ENCODE measurements around the gene RELT. TPM values are rescaled to one million over a fixed set of nuclear protein-coding genes. Genes with fewer than 3 reads are reported as not detected.

Gene RELT
- total RNA-seq, 1 donor from 2014 or later: 4.4 TPM

DNA sequence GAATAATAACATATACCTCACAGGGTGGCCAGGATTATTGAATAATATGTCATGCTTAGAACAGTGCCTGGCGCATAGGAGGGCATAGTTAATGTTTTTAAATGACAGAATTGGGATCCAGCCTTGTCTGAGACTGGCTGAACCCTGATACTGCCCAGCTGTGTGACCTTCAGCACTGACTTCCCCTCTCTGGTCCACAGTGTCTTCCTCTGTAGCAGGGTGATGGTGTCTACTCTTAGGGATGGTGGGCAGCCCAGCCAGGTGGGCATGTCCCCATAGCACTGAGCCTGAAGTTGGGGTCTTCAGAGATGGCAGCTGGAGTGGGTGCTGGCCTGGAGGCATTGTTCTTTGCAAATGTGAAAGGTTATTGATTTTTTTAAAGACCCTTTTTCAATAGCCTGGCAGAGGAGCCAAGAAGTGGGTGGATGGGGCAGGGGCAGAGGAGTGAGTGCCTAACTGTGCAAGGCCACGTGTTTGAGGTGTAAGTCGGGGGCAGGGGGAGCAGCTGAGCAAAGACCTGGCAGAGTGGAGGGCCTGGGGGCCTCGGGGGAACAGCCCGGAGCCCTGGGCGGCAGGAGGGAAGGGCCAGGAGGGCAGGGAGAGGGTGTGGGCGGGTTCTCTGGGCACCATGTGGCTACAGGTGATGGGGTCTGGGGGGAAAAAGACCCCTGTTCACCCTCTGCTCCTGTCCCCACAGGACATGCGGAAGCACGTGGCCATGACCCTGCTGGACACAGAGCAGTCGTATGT lies 29.8 kb upstream of the RELT start:
- no peak for DNase-seq (ENCODE audit: low read depth)

DNA sequence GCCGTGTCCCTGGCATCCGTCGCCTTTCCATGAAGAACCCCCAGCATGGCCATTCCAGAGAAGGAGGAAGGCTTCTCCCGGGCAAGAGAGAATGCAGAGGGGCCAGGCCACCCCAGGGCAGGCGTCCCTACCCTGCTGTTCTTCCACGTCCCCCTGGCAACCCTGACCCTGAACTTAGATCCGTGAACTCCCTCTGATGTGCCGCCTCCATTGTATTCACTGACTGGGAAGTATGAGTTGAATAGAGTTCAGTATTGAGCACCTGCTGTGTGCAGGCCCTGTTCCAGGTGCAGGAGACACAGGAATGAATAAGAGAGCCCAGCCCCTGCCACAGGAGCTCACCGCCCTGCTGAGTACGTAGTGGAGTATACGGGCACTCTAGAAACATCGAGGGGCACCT lies 29.1 kb upstream of the RELT start:
- no peak for DNase-seq (ENCODE audit: low read depth)

DNA sequence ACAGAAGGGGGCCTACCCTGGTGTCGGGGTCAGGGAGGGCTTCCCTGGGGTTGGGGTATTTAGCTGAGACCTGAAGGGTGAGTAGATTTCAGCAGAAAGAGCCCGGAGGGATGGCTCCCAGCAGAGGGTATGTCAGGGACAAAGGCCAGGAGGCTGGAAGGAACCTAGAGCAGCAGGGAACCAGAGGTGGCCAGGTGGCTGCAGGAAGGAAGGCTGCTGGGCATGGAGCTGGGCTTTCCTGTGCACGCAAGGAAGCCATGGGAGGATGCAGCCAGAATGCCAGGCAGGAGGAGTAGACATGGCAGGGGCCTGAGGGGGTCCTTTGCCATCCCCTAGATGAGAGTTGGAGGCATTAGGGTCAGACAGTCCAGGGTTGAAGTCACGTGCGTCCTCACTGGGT lies 27.4 kb upstream of the RELT start:
- no peak for DNase-seq (ENCODE audit: low read depth)

DNA sequence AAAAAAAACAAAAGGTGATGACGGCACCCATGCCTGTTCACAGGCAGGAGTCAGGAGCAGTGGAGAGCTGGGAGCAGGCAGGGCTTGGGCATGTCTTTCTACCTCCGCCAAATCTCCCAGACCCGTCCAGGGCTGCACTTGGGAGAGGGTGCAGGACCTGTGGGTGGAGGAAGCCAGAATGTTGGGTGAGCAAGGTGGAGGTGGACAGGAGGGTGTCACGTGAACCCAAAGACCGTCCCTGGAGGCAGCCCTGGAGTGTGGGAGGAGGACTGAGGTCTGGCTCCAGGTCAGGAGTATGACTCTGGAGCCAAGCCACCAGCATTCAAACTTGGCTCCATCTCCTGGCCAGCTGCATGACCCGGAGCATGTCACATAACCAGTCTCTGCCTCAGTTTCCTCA lies 26.6 kb upstream of the RELT start:
- DNase-seq (ENCODE audit: low read depth): no peak

DNA sequence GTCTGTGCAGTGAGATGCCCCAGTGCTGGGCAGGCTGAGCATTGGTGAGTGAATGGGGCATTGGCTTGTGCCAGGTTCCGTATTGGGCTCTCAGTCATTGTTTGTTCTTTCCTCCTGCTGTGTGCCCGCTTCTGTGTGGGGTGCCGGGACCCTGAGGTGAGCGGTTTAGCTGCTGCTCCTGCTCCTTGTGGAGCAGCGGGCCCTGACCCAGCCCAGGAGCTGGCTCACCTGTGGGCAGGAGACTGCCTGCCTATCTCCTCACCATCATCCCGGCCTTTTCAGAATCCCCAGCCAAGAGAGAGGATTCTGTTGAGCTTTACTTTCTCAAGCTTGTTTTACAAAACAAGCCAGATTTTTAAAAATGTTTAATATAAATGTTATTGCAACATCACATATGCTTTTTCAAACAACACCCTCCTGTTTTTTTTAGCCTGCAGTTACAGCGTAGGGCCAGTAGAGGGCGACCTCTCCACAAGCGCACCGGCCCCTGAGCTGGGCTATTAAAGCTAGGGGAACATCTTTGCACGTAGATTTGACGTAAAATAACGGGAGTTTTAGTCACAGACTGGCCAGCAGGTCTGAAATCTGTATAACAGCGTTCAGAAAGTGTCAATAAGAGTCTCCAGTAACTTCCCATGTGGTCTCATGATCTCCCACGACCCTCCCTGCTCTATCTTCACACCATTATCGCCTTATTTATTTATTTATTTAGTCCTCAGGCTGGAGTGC lies 25.1 kb upstream of the RELT start:
- peak; percentile 51 for DNase-seq (ENCODE audit: low read depth)

DNA sequence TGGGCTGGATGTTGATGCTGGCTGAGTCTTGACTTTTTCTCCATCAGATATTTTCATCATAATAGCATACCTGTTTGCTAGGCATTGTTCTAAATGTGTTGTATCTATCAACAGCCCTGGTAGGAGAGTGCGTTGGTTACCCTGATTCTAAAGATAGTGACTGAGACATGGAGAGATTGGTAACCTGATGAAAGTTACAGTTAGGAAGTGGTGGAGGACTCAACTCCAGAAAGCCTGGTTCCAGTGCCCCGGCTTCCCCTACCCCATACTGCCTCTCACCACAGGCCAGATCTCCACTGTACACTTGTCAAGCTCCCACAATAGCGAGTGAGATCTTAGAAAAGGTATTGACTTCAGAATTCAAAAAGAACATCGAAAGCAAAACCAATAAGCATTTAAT lies 22.8 kb upstream of the RELT start:
- DNase-seq (ENCODE audit: low read depth): no peak

DNA sequence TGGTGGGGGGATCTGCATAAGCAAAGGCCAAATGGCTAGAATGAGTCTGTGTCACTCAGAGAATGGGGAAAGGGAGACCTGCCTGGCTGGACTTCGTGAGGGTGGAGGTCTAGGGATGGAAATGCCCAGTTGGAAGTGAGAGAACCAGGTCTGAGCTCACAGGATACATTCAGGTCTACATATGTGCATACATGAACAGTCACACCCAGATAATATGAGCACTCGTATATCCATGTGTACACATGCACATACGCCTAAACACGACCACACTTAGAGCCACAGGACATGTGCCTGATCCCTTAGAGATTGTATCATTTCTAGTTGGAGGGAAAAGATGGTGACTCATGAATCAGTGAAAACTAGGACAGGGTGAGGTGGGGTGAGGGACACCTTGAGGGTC lies 21.1 kb upstream of the RELT start:
- DNase-seq (ENCODE audit: low read depth): no peak

DNA sequence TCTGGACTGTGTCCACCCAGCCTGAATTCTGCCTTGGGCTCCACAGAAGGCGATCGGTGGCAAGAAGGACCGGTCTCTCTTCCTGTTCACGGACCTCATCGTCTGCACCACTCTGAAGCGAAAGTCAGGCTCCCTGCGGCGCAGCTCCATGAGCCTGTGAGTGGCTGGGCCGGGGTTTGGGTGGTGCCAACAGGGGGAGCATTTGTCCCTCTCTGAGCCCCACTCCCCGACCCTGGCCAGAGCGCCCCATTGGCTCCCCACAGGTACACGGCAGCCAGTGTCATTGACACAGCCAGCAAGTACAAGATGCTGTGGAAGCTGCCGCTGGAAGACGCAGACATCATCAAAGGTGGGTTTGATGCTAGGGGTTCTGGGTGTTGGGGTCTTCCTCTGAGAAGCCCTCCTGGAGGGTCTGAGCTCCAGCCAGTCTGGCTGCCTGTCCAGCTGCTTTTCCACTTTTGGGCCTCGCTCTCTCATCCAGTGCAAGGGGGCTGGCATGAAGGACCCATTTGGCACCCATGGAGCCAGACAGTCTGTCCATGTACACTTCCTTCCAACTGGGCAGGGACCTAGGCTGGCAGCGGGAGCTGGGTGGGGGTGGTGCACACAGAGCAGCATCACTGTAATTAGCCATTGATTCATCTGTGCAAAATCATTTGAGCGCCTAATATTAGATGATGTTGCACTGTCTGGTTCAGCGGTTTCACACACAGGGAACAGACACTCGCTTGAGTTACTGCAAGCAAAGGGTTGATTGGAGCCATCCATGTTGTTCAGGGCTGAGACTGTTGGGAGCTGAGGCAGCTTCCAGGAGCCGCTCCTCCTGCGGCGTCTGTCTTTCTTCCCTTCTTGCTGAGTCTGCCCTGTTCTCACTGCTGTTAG lies 19.0 kb upstream of the RELT start:
- DNase-seq (ENCODE audit: low read depth): no peak

DNA sequence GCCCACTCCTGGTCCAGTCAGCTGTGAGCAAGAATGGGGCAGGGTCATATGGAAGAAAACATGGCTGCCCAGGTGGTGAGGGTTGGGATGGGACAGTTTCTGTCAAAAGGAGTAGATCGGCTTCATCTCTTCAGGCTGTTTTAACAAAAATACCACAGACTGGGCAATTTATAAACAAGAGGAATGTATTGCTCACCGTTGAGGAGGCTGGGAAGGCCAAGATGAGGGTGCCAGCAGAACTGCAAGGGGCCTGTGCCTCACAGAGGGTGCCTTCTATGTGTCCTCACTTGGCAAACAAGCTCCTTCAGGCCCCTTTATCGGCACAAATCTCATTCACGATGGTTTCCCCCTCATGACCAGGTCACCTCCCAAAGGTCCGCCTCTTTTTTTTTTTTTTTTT lies 18.1 kb upstream of the RELT start:
- no peak for DNase-seq (ENCODE audit: low read depth)

DNA sequence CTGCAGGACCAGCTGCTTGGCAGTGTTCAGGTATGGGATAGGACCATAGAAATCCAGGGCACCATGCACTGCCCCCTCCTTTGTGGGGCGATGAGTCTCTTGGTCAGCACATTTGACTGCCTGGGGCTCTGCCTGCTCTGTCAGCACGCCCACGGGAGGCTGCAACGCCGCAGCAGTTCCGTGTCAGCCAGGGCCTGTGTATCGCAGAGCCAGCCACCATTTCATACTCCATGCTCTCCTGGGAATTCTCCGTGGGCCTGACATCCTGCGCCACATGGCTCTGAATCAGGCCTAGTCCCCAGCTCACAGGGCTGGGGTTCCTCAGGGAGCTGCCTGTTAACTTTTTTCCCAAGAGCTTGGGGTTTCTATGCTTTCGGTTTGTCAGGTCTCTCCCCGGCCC lies 16.9 kb upstream of the RELT start:
- no peak for DNase-seq (ENCODE audit: low read depth)

DNA sequence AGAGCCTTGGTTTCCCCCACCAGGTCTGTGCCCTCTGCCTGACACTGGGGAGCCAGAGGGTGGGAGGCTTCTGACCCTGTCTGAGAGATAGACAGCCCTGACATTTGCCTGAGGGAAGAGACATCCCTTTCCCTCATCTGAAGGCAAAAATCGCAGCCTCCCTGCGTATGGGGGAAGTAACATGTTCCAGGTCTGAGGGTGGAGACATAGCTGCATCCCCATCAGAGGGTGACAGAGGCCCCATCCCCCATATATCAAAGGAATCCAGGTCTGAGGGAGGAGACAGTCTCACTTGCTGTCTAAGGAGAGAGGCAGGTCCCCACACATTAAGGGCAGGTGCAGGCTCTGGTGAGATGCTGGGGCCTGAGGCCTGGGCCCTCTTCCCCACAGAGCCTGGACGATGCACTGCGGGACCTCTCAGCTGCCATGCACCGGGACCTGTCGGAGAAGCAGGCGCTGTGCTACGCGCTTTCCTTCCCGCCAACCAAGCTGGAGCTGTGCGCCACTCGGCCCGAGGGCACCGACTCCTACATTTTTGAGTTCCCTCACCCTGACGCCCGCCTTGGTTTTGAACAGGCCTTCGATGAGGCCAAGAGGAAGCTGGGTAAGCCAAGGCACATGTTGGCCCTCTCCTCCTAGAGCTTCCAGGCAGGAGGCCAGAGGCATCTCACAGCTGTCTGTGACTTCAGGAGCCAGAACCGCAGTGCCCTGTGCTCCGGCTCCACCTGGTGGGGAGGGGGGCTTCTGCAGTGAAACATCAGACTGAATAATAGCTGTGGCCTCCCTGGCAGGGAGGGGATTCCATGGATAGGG lies 16.1 kb upstream of the RELT start:
- DNase-seq (ENCODE audit: low read depth): no peak

DNA sequence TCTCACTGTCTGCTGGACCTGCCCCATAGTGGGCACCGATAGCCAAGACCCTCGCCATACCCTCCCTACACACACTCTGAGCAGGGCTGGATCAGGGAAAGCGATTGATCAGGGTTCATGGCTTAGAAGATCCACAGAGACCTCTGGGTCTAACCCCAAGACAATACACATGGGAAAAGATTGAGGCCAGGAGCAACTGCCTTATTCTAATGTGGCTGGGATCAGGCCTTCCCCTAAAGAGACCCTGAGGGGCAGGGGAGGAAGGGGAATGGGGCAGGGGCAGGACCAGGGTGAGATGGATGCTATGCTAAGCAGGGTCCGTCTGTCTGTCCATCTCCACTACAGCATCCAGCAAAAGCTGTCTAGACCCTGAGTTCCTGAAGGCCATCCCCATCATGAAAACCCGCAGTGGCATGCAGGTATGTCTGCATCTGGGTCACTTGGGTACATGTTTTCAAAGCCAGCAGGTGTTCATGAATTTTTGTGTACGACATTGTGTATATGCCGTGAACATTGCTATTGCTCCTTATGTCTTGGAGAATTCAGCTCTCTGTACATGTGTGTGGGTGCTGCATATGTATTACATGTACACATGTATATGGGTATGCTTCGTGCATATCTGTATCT lies 15.3 kb upstream of the RELT start:
- no peak for DNase-seq (ENCODE audit: low read depth)

DNA sequence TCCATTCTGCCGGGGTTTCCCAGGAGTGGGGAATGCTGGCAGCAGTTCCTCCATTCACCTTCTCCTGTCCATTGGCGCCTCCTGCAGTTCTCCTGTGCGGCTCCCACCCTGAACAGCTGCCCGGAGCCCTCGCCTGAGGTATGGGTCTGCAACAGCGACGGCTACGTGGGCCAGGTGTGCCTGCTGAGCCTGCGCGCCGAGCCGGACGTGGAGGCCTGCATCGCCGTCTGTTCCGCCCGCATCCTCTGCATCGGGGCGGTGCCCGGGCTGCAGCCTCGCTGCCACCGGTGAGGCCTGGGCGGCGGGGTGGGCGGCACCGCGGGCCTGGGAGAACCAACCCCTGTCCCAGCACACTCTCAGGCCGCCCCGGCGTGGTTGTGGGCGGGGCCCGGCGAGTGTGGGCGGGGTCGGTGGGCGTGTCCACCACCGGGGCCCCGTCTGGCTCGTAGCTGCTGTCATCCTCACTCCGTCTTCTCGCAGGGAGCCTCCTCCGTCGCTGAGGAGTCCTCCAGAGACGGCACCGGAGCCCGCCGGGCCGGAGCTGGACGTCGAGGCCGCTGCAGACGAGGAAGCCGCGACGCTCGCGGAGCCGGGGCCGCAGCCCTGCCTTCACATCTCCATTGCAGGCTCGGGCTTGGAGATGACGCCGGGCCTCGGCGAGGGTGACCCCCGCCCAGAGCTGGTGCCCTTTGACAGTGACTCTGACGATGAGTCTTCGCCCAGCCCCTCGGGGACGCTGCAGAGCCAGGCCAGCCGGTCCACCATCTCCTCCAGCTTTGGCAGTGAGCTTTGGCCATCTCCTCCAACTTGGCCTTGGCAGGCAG lies 14.0 kb upstream of the RELT start:
- no peak for DNase-seq (ENCODE audit: low read depth)

DNA sequence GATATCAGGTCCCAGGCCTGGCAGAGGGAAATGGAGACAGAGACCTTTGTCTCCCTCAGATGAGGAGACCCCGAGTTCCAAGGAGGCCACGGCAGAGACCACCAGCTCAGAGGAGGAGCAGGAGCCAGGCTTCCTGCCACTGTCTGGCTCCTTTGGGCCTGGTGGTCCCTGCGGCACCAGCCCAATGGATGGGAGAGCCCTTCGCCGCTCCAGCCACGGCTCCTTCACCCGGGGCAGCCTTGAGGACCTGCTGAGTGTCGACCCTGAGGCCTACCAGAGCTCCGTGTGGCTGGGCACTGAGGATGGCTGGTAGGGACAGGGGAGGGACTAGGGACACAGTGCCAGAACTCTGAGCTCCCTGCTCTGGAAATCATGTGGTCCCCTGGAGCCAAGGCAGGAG lies 13.1 kb upstream of the RELT start:
- DNase-seq (ENCODE audit: low read depth): no peak

DNA sequence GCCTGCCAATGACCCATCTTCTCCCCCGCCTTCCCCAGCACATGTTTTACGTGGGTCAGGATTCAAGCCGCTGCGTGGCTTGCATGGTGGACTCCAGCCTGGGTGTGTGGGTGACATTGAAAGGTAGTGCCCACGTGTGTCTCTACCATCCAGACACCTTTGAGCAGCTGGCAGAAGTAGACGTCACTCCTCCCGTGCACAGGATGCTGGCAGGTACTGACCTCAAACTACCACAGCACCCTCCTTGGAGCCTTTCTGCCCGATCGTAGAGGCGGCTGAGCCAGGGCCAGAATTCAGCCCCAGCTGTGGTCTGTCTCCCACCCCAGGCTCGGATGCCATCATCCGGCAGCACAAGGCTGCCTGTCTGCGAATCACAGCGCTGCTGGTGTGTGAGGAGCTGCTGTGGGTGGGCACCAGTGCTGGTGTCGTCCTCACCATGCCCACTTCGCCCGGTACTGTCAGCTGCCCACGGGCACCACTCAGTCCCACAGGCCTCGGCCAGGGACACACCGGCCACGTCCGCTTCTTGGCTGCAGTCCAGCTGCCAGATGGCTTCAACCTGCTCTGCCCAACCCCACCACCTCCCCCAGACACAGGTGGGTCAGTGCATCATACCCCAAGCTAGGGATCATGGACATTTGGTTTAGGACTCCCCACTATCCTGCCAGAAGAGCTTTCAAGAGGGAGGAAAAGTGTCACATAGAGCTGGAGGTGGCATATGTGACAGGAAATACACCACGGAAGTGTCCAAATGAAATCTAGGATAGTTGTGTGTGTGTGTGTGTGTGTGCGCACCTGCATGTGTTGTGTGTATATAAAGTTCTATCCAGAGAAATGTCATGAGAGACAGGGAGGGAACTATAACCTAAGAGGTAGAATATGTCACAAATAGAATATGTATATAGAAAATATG lies 10.6 kb upstream of the RELT start:
- no peak for DNase-seq (ENCODE audit: low read depth)

DNA sequence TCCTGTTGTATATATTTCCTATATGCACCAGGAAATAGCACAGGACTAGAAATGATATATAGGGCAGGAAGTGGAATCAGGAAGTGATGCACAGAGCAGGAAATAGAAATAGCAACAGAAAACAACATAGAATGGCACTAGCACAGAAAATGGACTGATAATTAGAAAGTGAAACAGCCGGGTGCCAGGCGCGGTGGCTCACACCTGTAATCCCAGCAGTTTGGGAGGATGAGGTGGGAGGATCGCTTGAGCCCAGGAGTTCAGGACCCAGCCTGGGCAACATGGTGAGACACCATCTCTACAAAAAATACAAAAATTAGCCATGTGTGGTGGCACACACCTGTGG lies 10.0 kb upstream of the RELT start:
- no peak for DNase-seq (ENCODE audit: low read depth)

DNA sequence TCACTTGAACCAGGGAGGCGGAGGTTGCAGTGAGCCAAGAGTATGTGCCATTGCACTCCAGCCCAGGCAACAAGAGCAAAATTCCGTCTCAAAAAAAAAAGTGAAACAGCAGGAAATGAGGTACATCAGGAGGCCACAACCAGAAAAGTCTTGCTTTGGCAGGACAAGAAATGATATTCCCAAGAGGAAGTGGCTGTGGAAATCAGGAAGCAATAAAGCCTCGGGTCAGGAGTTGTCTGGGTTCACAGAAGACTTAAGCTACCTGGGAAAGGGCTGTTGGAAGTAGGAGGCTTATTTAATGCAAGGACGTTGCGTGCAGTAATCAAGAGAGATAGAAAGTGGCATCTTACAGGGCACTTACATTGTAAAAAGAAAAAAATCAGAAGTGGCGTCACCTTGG lies 9.2 kb upstream of the RELT start:
- no peak for DNase-seq (ENCODE audit: low read depth)

DNA sequence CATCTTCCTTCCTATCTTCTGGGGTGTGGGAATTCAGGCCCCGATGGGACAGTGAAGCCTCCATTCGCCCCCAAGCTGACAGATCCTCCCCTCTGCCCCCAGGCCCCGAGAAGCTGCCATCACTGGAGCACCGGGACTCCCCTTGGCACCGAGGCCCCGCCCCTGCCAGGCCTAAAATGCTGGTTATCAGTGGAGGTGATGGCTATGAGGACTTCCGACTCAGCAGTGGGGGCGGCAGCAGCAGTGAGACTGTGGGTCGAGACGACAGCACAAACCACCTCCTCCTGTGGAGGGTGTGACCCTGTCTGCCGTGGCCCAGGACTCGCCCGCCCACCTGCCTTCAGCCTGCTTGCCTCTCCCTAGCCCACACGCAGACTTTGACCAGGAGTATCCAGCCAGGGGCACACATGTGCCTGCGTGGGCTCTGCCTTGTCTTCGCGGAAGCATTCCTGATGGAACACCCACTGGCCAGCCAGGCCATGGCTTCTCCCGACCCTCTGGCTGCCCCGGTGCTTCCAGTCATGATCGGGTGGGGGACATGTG lies 8.6 kb upstream of the RELT start:
- DNase-seq (ENCODE audit: low read depth): no peak

DNA sequence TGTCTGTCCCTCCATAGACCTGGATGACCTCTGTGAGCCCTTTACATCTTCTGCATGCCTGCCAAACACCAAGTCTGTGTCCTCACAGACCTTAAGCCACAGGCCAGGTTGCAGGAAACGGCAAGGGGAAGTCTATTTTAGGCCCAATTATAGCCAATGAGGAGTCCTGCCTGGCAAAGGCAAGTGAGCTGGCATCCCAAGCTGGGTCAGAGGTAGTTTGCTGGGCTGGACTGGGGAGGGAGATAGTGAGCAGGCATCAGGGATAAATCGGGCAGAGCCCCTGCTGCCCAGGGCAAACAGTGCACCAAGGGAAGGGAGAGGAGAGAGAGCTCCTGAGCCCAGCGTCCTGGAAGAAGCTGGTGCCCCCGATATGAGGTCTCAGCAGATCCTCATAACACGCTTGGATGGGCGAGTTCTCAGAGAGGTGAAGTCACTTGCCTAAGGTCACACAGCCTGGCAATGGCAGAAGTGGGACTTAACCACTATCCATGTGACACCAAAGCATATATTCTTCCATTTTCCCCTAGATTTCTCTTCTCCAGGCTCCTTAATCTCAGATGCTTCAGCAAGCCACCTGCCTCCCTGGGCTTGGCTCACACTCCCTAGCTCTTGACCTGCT lies 3.7 kb upstream of the RELT start:
- DNase-seq (ENCODE audit: low read depth): peak; percentile 30

All from renal cortical epithelial cell (primary cell).